Measurements from ENCODE around the gene SBF2.

SBF2 gene

DNA sequence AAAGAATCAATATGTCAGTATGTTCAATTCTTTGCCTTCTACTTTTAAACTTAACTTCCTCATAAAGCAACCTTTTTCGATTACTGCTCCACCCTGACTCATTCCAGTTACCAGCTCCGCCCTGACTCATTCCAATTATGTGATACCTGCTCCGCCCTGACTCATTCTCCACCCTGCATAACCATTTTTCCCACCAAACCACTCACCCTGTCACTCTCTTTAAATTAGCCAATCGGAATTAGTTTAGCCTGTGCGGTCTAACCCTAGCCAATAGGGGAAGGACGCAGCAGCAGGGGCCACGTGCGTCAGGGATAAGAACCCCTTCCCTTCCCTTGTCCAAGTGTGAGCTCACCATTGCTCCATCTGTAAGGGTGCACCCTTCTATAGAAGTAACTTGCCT lies 393.8 kb downstream of the SBF2 start:
- peak in 1 of 2 donors; percentile 1 for DNase-seq (ENCODE audit: low read depth in 2 of 2)

GRCh38 chr11:9899676-9900075 lies 394.3 kb downstream of the SBF2 start:
- DNase-seq (ENCODE audit: low read depth in 2 of 2) = no peak

DNA sequence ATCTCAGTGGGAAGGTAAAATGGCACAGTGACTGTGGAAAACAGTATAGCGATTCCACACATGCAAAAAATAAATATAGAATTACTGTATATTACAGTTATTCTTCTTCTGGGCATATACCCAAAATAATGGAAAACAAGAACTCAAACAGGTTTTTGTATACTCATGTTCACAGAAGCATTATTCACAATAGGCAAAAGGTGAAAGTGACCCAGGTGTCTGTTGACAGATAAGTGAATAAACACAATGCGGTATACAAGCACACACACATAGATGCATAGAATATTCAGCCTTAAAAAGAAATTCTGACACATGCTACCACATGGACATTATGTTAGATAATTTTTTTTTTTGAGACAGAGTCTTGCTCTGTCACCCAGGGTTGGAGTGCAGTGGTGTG lies 397.1 kb downstream of the SBF2 start:
- no peak for DNase-seq (ENCODE audit: low read depth in 2 of 2)

DNA sequence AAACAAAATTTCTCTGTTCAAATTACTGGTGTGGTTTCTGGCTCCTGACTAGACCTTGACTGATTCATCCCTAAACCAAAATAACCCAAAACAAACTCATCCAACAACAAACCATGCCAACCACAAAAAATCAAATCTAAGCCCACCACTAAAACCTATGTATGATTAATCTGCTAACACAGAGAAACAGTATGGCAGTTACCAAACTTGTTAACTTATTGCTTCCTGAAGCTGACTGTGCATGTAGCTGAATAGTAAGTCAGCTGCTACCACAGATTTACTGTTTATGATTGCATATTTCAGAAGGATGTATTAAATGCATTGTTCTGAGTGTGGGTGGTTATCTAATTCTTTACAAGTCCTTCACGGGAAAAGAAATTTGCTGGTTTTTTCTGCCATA lies 399.0 kb downstream of the SBF2 start:
- DNase-seq (ENCODE audit: low read depth in 2 of 2) = no peak

DNA sequence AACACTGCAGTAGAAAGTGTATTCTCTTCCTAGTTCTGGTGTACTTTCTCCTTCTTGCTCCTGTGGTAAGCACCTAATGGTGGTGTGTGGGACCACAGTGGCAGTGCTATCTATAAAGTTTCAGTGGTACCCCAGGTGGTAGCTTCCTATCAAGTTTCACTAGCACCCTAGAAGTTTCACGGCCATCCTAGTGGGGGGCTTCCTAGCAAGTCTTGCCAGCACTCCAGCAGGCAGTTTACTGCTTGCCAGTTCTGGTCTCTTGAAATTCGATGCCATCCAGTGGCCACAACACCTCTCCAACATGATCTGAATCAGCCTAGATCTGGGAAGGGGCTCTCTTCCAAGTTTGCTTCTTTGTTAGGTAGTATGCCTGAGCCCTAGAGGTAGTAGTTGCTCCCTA lies 400.5 kb downstream of the SBF2 start:
- no peak for DNase-seq (ENCODE audit: low read depth in 2 of 2)

GRCh38 chr11:9888938-9889337 lies 405.1 kb downstream of the SBF2 start:
- DNase-seq (ENCODE audit: low read depth in 2 of 2) = no peak

- DNase-seq (ENCODE audit: low read depth in 2 of 2) = no peak
These were observed 406.5 kb downstream of the SBF2 start for GRCh38 chr11:9887472-9887871.

DNA sequence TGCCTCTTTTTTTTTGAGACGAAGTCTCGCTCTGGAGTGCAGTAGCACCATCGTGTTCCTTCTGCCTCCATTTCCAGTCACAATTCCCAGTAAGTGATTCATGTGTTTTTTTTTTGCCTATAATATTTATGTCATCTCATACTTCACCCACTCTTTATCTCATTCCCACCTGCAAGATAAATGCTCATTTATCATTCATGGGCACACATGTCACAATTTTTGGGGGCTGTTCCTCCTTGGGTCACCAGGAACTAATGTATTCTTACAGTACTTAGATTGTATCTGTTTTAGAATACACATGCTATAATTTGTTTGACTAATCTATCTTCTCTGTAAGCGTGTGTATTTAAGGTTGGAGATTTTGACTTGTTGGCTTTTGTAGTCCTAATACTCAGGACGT lies 407.4 kb downstream of the SBF2 start:
- no peak for DNase-seq (ENCODE audit: low read depth in 2 of 2)

GRCh38 chr11:9884601-9885000 lies 409.4 kb downstream of the SBF2 start:
- no peak for DNase-seq (ENCODE audit: low read depth in 2 of 2)

DNA sequence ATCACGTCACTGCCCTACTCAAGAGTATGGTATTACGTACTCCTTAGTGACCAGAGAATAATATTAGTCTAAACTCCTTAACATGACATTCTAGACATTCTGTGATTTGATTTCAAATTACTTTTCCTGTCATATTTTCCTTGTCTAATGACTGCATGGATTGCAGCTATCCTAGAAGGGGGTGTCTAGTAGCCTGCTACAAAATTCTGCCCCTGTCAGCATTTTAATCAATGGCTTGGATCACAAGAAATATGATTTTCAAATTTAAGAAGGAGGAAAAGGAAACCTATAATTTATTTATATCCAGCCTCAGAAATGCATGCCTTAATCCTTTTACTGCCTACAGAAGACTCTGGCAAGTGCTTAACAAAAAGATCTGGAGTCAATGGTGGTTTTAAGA lies 413.4 kb downstream of the SBF2 start:
- no peak for DNase-seq (ENCODE audit: low read depth in 2 of 2)

DNA sequence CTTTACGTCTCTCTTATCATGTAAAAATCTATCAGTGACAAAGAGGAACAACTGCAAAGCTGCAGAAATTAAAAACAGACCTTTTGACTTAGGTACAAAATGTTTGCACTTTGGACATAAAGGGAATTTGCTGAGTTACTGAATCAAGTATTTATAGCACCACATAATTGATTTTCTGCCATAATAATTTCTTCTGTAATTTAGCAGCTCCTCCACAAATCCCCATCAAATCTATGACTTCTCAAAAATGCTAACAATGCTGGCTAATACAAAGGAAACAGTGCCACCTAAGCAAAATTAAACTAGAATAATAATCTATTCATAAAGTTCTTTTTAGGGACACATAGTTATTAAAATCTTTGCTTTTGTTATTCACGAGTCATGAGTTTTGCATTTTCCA lies 415.1 kb downstream of the SBF2 start:
- no peak for DNase-seq (ENCODE audit: low read depth in 2 of 2)

DNA sequence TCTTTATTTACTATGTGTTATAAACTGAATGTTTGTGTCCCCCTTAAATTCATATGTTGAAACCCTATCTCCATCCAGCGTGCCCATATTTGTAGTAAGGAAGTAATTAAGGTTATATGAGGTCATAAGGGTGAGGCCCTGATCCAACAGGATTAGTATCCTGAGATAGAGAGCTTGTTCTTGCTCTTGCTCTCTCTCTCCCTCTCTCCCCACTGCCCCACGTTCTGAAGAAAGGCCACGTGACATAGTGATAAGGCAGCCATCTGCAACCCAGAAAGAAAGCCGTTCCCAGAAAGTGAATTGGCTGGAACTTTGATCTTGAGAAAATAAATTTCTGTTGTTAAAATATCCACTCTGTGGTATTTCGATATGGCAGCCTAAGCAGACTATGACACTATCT lies 417.7 kb downstream of the SBF2 start:
- DNase-seq (ENCODE audit: low read depth in 2 of 2) = no peak

- no peak for DNase-seq (ENCODE audit: low read depth in 2 of 2)
These were observed 418.2 kb downstream of the SBF2 start for GRCh38 chr11:9875862-9876261.

DNA sequence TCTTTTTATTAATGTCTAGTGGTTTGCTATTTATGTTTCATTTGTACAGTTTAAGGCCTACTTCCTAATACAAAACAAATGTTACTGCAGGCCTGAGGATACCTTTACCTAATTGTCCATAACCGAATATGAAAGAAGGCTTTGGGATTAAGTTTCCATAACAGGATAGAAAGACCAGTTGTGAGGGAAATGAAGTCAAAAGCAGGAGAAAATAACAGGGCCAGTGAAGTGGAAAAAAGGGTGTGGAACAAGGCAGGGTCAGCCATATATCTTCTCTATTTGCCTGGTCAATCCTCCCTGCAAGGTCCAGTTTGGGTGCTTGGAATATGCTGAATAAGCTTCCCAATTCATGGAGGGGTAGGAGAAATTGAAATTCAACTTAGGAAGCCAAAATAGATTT lies 418.6 kb downstream of the SBF2 start:
- no peak for DNase-seq (ENCODE audit: low read depth in 2 of 2)

DNA sequence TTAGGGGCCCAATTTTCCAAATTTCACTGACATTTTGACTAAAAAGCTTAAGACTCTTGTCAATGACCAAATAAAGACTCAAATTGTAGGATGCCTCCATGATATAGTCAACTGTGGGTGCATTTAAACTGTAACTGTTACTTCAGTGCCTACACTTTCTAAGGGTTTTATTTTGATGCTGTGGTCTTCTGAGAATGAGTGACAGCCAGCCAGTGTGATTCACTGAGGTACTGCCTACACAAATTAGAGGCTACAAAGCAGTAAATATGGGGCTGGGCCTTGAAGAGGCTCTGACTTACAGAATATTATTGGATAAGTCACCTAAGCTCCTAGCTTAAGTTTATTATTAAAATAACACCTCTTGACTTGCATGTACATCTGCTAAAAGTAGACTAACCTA lies 419.6 kb downstream of the SBF2 start:
- DNase-seq (ENCODE audit: low read depth in 2 of 2) = no peak

- DNase-seq (ENCODE audit: low read depth in 2 of 2) = no peak
These were observed 425.4 kb downstream of the SBF2 start for GRCh38 chr11:9868641-9869040.

- no peak for DNase-seq (ENCODE audit: low read depth in 2 of 2)
These were observed 431.0 kb downstream of the SBF2 start for GRCh38 chr11:9862981-9863380.

GRCh38 chr11:9861860-9862725 lies 431.9 kb downstream of the SBF2 start:
- peak; percentile 23 to 38 for DNase-seq (ENCODE audit: low read depth in 2 of 2)

DNA sequence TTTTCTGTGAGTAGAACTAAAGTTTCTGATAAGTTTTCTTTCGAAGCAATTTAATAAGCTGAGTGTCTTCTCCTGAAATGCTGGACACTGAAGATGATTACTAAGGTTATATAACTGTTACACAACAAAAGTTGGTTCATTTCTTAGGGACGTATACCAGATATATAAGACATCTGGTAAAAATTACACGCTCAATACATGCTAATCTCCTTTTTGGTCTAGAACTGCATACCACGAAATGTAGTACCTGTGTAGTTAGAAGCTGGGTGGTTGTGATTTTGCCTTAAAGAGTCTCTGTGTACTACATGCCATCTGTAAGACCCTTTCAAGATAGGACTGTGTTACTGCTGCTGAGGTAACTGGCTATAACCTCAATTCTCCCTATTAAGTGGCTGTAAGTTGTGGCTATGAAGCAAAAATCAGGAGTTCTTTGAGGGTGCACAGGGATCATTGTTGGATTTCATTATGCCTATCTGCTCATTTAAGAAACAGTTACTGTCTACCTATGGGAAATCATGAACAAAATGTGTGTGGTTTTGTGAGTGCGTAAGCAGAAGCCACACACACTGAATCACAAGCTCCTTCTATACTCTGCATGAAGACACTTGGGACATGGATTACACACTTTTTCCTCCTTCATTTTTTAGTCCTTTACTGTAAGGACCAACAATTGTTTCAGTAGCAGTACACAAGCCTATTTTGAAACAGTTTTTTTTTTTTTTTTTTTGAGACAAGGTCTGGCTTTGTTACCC lies 434.3 kb downstream of the SBF2 start:
- no peak for DNase-seq (ENCODE audit: low read depth in 2 of 2)

- DNase-seq (ENCODE audit: low read depth in 2 of 2) = no peak
These were observed 435.2 kb downstream of the SBF2 start for GRCh38 chr11:9858822-9859221.

- DNase-seq (ENCODE audit: low read depth in 2 of 2) = no peak
These were observed 435.8 kb downstream of the SBF2 start for GRCh38 chr11:9858218-9858617.

DNA sequence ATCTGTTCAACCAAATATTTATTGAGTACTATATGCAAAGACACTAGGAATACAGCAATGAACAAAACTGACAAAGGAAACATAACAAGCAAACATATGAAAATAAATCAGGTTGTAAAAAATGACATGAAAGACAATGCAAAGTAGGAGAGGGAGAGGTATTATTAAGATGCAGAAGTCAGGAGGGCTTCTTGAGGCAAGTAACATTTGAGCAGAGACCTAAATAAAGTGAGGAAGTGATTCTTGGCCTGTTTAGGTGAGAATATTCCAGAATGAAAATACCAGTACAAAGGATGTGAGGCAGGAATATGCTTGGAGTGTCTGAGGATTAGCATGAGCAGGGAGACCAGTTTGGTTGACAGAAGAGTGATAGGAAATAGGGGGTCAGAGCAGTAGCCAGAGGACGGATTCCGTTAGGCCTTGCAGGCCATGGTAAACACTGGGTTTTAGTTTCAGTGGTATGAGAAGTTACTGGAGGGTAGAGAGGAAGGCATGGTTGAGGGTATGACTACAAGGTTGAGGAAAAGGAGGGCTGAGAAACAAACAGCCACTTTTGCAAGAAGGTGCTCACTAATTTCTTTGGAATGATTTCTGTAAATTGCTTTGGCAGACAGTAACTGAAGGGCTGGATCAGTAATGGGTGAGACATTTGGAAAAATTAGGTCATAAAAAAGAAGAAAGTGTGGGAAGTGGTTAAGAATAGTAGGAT lies 438.3 kb downstream of the SBF2 start:
- DNase-seq (ENCODE audit: low read depth in 2 of 2) = no peak
